Activated CD4-positive, alpha-beta memory T cell treated with anti-CD3 and anti-CD28 coated beads, Interleukin-2, amount 10 ng/mL, durations not matched to agents 7 days and 5 days (primary cell): Measurements from ENCODE around the gene DHRS4L2. TPM values are rescaled to one million over a fixed set of nuclear protein-coding genes. Genes with fewer than 3 reads are reported as not detected.
"Not testable (repeated sequence)": the region's sequence is repeated elsewhere in the genome, so short reads cannot be mapped to it uniquely, and the experiment has no call there.

ENCODE experiments used
- CTCF ChIA-PET: fragments of 350-600 bp; sonication (Branson Sonifier 250); formaldehyde crosslinking; loops from one replicate; lab custom pipeline; 2021; ENCODE audit warnings: antibody characterized with exemption, inconsistent platforms; lab: Charles Lee
- POLR2A ChIA-PET: fragments of 350-600 bp; sonication (Branson Sonifier 250); formaldehyde crosslinking; loops from one replicate; lab custom pipeline; 2021; ENCODE audit warnings: antibody characterized with exemption; lab: Charles Lee
- DNase-seq: peaks from one replicate; pipeline ENCODE4 v3.0.0-alpha.2; 2020
- H3K27ac Mint-ChIP-seq: one replicate; pipeline ENCODE4 v1.8.0; 2021; ENCODE audit warnings: mild to moderate bottlenecking, mixed read lengths
- H3K27me3 Mint-ChIP-seq: one replicate; pipeline ENCODE4 v1.8.0; 2021; ENCODE audit warnings: mixed read lengths
- H3K36me3 Mint-ChIP-seq: one replicate; pipeline ENCODE4 v1.8.0; 2021; ENCODE audit warnings: low read depth, mixed read lengths
- H3K4me1 Mint-ChIP-seq: one replicate; pipeline ENCODE4 v1.8.0; 2021; ENCODE audit warnings: mixed read lengths
- H3K4me3 Mint-ChIP-seq: one replicate; pipeline ENCODE4 v1.8.0; 2021; ENCODE audit warnings: mild to moderate bottlenecking, mixed read lengths
- H3K9me3 Mint-ChIP-seq: one replicate; pipeline ENCODE4 v1.8.0; 2021; ENCODE audit warnings: mixed read lengths
- total RNA-seq, 2 experiments: library from RNA; stranded (reverse); gene quantifications; one replicate each; pipeline ENCODE4 v1.2.3, GENCODE V29; 2021

DHRS4L2 gene
- total RNA-seq, 2 experiments from 2014 or later, result 18.3 to 20.2 TPM

- H3K27me3 Mint-ChIP-seq, result no peaks in the 10 kb centered on the region
- POLR2A ChIA-PET, result no interaction called here
- H3K4me1 Mint-ChIP-seq, result peaks cover 25% of the 10 kb centered on the region
- H3K9me3 Mint-ChIP-seq, result no peaks in the 10 kb centered on the region
- H3K27ac Mint-ChIP-seq, result no peak overlapping the region
- CTCF ChIA-PET, result interaction anchor here (1.2 kb wide), 1 partner anchor 129 kb away, joined by 3 read pairs; the partner anchor contains the start of gene DCAF11
- DNase-seq, result no peak
- no peak overlapping the region for H3K4me3 Mint-ChIP-seq
- peaks cover 16% of the 10 kb centered on the region for H3K36me3 Mint-ChIP-seq
Observed at GRCh38 chr14:23984891-23985602, 3.7 kb upstream of the DHRS4L2 start.

- not testable (repeated sequence) for H3K9me3 Mint-ChIP-seq, H3K27me3 Mint-ChIP-seq, H3K36me3 Mint-ChIP-seq, DNase-seq
- Mint-ChIP-seq H3K4me1 (peaks cover 27% of the 10 kb centered on the region), H3K27ac (peak overlapping the region; percentile 40), H3K4me3 (peak overlapping the region; percentile 85)
- ChIA-PET POLR2A (interaction anchor here (1.4 to 1.8 kb wide), 4 partner anchors 65 to 173 kb away, joined by 4 to 8 read pairs (median 6); partner anchors contain the start of genes EMC9 and IRF9), CTCF (interaction anchor here (0.9 to 1.7 kb wide), 2 partner anchors 70 to 104 kb away, joined by 3 to 4 read pairs; no protein-coding TSS in a partner anchor)
Observed at GRCh38 chr14:23988223-23988606, 514 bp upstream of the DHRS4L2 start.

GRCh38 chr14:23989734-23990445, 1.2 kb downstream of the DHRS4L2 start:
- Mint-ChIP-seq H3K4me3 (peak overlapping the region; percentile 85), H3K4me1 (peaks cover 27% of the 10 kb centered on the region), H3K27ac (peak overlapping the region; percentile 81)
- not testable (repeated sequence) for H3K27me3 Mint-ChIP-seq, H3K9me3 Mint-ChIP-seq, H3K36me3 Mint-ChIP-seq
- CTCF ChIA-PET, result interaction anchor here (1.7 kb wide), 1 partner anchor 103 kb away, joined by 4 read pairs; no protein-coding TSS in a partner anchor
- peak; percentile 32 for DNase-seq
- POLR2A ChIA-PET, result interaction anchor here (0.6 to 1.8 kb wide), 6 partner anchors 58 to 257 kb away, joined by 3 to 8 read pairs (median 4); partner anchors contain the start of gene IRF9

DNA sequence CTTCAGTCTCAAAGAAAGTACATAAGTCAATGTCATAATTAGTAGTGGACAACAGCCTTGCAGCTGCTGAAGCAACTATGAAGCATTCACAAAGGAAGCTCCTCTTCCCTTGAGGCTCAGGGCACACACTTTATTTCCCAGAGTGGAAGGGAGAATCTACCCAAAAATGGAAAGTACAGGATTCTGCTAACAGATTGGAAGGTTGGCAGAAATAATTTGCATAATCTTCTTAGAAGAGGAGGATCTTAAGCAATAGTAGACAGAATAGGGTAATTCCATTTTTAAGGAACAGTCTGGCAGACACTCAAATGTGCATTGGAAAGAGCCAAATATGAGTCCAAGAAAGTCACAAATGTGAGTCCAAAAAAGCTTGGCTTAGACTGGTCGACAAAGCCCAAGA, 2.2 kb downstream of the DHRS4L2 start:
- POLR2A ChIA-PET, result interaction anchor here (0.6 kb wide), 1 partner anchor 256 kb away, joined by 6 read pairs; no protein-coding TSS in a partner anchor
- H3K27me3 Mint-ChIP-seq, DNase-seq, H3K4me3 Mint-ChIP-seq, H3K36me3 Mint-ChIP-seq, H3K27ac Mint-ChIP-seq, H3K9me3 Mint-ChIP-seq: not testable (repeated sequence)
- H3K4me1 Mint-ChIP-seq, result peaks cover 27% of the 10 kb centered on the region
- CTCF ChIA-PET, result interaction anchor here (1.2 kb wide), 1 partner anchor 67 kb away, joined by 3 read pairs; no protein-coding TSS in a partner anchor

DNA sequence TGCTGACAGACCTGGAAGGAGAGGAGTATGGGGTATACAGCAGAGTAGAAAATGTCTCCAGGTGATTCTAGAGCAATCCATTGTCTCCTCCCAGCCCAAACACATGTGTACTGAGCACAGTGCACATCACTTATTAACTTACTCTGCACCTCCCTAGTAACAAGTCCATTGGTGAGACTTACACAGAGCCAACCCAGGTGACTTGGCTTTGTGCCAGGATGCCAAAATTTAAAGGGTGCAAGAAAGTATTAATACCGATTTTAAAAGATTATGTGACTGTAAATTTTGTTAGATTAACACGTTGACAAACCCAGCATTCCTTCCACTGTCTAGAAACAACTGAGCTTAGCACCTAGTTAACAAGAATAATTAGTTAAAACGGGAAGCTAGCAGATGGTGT, 4.3 kb downstream of the DHRS4L2 start:
- DNase-seq, POLR2A ChIA-PET, H3K36me3 Mint-ChIP-seq, H3K9me3 Mint-ChIP-seq, H3K27me3 Mint-ChIP-seq, H3K27ac Mint-ChIP-seq, H3K4me3 Mint-ChIP-seq, CTCF ChIA-PET: not testable (repeated sequence)
- peaks cover 20% of the 10 kb centered on the region for H3K4me1 Mint-ChIP-seq

GRCh38 chr14:23996009-23996408, 7.3 kb downstream of the DHRS4L2 start:
- POLR2A ChIA-PET, H3K27me3 Mint-ChIP-seq: not testable (repeated sequence)

DNA sequence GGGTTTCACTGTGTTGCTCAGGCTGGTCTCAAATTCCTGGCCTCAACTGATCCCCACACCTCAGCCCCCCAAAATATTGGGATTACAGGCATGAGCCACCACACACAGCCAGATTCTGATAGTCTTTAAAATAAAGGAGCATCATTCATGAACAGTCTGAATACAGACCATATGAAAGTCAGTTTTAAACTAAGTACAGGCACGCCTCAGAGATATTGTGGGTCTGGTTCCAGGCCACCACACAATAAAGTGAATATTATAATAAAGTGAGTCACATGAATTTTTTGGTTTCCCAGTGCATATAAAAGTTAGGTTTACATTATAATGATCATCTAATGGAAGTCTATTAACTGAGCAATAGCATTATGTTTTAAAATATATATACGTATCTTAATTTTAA, 8.1 kb downstream of the DHRS4L2 start:
- DNase-seq, CTCF ChIA-PET, POLR2A ChIA-PET, H3K27me3 Mint-ChIP-seq, H3K36me3 Mint-ChIP-seq, H3K4me1 Mint-ChIP-seq, H3K9me3 Mint-ChIP-seq, H3K27ac Mint-ChIP-seq, H3K4me3 Mint-ChIP-seq: not testable (repeated sequence)

More at GRCh38 chr14:23996009-23996408, 7.3 kb downstream of the DHRS4L2 start:
- H3K4me1 Mint-ChIP-seq, DNase-seq, H3K9me3 Mint-ChIP-seq, H3K4me3 Mint-ChIP-seq, CTCF ChIA-PET, H3K36me3 Mint-ChIP-seq, H3K27ac Mint-ChIP-seq: not testable (repeated sequence)

- CTCF ChIA-PET, H3K27me3 Mint-ChIP-seq, H3K27ac Mint-ChIP-seq, POLR2A ChIA-PET, H3K36me3 Mint-ChIP-seq, H3K9me3 Mint-ChIP-seq, H3K4me1 Mint-ChIP-seq, H3K4me3 Mint-ChIP-seq, DNase-seq: not testable (repeated sequence)
Observed at GRCh38 chr14:23999640-24000039, 10.9 kb downstream of the DHRS4L2 start.

- H3K36me3 Mint-ChIP-seq, H3K27ac Mint-ChIP-seq, H3K9me3 Mint-ChIP-seq, H3K4me3 Mint-ChIP-seq, H3K27me3 Mint-ChIP-seq, CTCF ChIA-PET, H3K4me1 Mint-ChIP-seq, POLR2A ChIA-PET, DNase-seq: not testable (repeated sequence)
Observed at GRCh38 chr14:24001078-24001477, 12.3 kb downstream of the DHRS4L2 start.

DNA sequence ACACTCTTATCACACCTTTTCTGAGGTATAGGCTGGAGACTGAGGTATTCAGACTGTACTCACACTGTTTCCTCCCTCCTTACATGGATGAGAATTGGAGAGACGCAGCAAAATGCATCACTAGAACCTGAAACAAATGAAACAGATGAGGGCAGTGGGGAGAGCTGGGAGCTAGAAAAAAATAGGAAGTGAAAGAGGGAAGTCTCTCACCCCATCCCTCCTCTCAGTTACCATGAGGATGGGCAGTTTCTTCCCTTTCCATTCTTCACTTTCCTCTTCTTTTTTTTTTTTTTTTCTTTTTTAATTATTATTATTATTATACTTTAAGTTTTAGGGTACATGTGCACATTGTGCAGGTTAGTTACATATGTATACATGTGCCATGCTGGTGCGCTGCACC, 12.9 kb downstream of the DHRS4L2 start:
- H3K4me3 Mint-ChIP-seq, H3K27ac Mint-ChIP-seq, H3K9me3 Mint-ChIP-seq, H3K36me3 Mint-ChIP-seq, CTCF ChIA-PET, POLR2A ChIA-PET, H3K27me3 Mint-ChIP-seq, DNase-seq, H3K4me1 Mint-ChIP-seq: not testable (repeated sequence)

GRCh38 chr14:24006471-24006816, 17.7 kb downstream of the DHRS4L2 start:
- CTCF ChIA-PET, result not testable (repeated sequence)
- H3K36me3 Mint-ChIP-seq, result peaks cover 11% of the 10 kb centered on the region

GRCh38 chr14:24006817-24007652, 18.3 kb downstream of the DHRS4L2 start:
- CTCF ChIA-PET, result interaction anchor here (0.6 to 0.7 kb wide), 2 partner anchors 100 to 290 kb away, joined by 3 read pairs; no protein-coding TSS in a partner anchor
- Mint-ChIP-seq H3K27ac (peak overlapping the region; percentile 44), H3K4me3 (peak overlapping the region; percentile 72), H3K4me1 (peaks cover 40% of the 10 kb centered on the region), H3K36me3 (peaks cover 11% of the 10 kb centered on the region)
- H3K27me3 Mint-ChIP-seq, POLR2A ChIA-PET, H3K9me3 Mint-ChIP-seq: not testable (repeated sequence)
- DNase-seq, result peak; percentile 68

More at GRCh38 chr14:24006471-24006816, 17.7 kb downstream of the DHRS4L2 start:
- H3K4me3 Mint-ChIP-seq, result peak overlapping the region; percentile 49
- DNase-seq, H3K27me3 Mint-ChIP-seq, H3K9me3 Mint-ChIP-seq, POLR2A ChIA-PET, H3K27ac Mint-ChIP-seq: not testable (repeated sequence)
- H3K4me1 Mint-ChIP-seq, result peaks cover 37% of the 10 kb centered on the region
